BLaER1 treated with 17β-estradiol and CSF1 and Interleukin-3, amounts not matched to agents 10 nM and 100 nM (cell line): Measurements from ENCODE around the gene PROCA1.

Experiments used
- H3K27ac ChIP-seq, 11 experiments: shearing (Covaris generic); formaldehyde crosslinking; 2 replicates each; pipeline ENCODE4 v1.8.1; 2022
- H3K27me3 ChIP-seq, 11 experiments: shearing (Covaris generic); formaldehyde crosslinking; 2 replicates each; pipeline ENCODE4 v1.8.1; 2022
- H3K36me3 ChIP-seq, 11 experiments: shearing (Covaris generic); formaldehyde crosslinking; 2 replicates each; pipeline ENCODE4 v1.8.1; 2022
- H3K4me1 ChIP-seq, 10 experiments: shearing (Covaris generic); formaldehyde crosslinking; 2 replicates each; pipeline ENCODE4 v1.8.1; 2022
- H3K4me2 ChIP-seq, 11 experiments: shearing (Covaris generic); formaldehyde crosslinking; 2 replicates each; pipeline ENCODE4 v1.8.1; 2022
- H3K4me3 ChIP-seq, 10 experiments: shearing (Covaris generic); formaldehyde crosslinking; 2 replicates each; pipeline ENCODE4 v1.8.1; 2022
- H3K9ac ChIP-seq, 11 experiments: shearing (Covaris generic); formaldehyde crosslinking; 2 replicates each; pipeline ENCODE4 v1.8.1; 2022
- H3K9me3 ChIP-seq, 11 experiments: shearing (Covaris generic); formaldehyde crosslinking; replicated peaks in 1 of 11; 2 replicates each; pipeline ENCODE4 v1.8.1; 2022
- H4K20me1 ChIP-seq, 11 experiments: shearing (Covaris generic); formaldehyde crosslinking; 2 replicates each; pipeline ENCODE4 v1.8.1; 2022
- Cebpa-rat ChIP-seq, 11 experiments: shearing (Covaris generic); IDR thresholded peaks; 2 replicates each; pipeline ENCODE4 v1.8.1; 2022

The PROCA1 gene

GRCh38 chr17:28712032-28712704 lies 480 bp upstream of the PROCA1 start:
- H3K36me3 ChIP-seq = peaks cover 20 to 38% (median 33%) of the 10 kb centered on the region in 11 experiments
- H3K9me3 ChIP-seq = no peaks in the 10 kb centered on the region
- H3K4me2 ChIP-seq = peak overlapping the region; percentile 94 to 99 (median 98)
- H4K20me1 ChIP-seq = peaks cover 0 to 40% (median 17%) of the 10 kb centered on the region in 11 experiments; a peak in 13 of 22 replicates
- peak overlapping the region; percentile 63 to 81 (median 70) for H3K4me3 ChIP-seq
- H3K4me1 ChIP-seq = peaks cover 45 to 63% (median 51%) of the 10 kb centered on the region in 10 experiments
- H3K27me3 ChIP-seq = no peaks in the 10 kb centered on the region
- peak overlapping the region; percentile 45 to 98 (median 94); a peak in 21 of 22 replicates for H3K27ac ChIP-seq
- H3K9ac ChIP-seq = peak overlapping the region; percentile 86 to 96 (median 91)
- no peak for TF ChIP-seq Cebpa-rat (IDR thresholded peaks at IDR 0.05)

- TF ChIP-seq Cebpa-rat (IDR thresholded peaks at IDR 0.05) = no peak
- peaks cover 0 to 30% (median 16%) of the 10 kb centered on the region in 11 experiments; a peak in 13 of 22 replicates for H4K20me1 ChIP-seq
- H3K27me3 ChIP-seq = no peaks in the 10 kb centered on the region
- no peaks in the 10 kb centered on the region for H3K9me3 ChIP-seq
- H3K27ac ChIP-seq = peak overlapping the region; percentile 76 to 98 (median 94)
- H3K4me2 ChIP-seq = peak overlapping the region; percentile 94 to 99 (median 98)
- H3K9ac ChIP-seq = peak overlapping the region; percentile 86 to 96 (median 91)
- H3K36me3 ChIP-seq = peaks cover 20 to 39% (median 32%) of the 10 kb centered on the region in 11 experiments
- H3K4me3 ChIP-seq = peak overlapping the region; percentile 63 to 81 (median 70)
- H3K4me1 ChIP-seq = peaks cover 37 to 57% (median 42%) of the 10 kb centered on the region in 10 experiments
Measured at GRCh38 chr17:28710861-28711722, 596 bp downstream of the PROCA1 start.

- Histone ChIP-seq H3K9ac (no peak overlapping the region), H3K4me2 (no peak overlapping the region)
Measured at GRCh38 chr17:28707339-28707720, 4.4 kb downstream of the PROCA1 start.

GRCh38 chr17:28706471-28707338 lies 5.0 kb downstream of the PROCA1 start:
- TF ChIP-seq Cebpa-rat (IDR thresholded peaks at IDR 0.05) = no peak
- Histone ChIP-seq H4K20me1 (peaks cover 0 to 49% (median 16%) of the 10 kb centered on the region in 11 experiments; a peak in 14 of 22 replicates), H3K4me1 (peaks cover 15 to 31% (median 21%) of the 10 kb centered on the region in 10 experiments), H3K4me3 (no peak overlapping the region), H3K27me3 (no peaks in the 10 kb centered on the region), H3K27ac (no peak overlapping the region), H3K9ac (no peak overlapping the region), H3K36me3 (peaks cover 31 to 48% (median 41%) of the 10 kb centered on the region in 11 experiments), H3K4me2 (no peak overlapping the region), H3K9me3 (no peaks in the 10 kb centered on the region)

More at GRCh38 chr17:28707339-28707720, 4.4 kb downstream of the PROCA1 start:
- Histone ChIP-seq H4K20me1 (peaks cover 0 to 43% (median 13%) of the 10 kb centered on the region in 11 experiments; a peak in 14 of 22 replicates), H3K27me3 (no peaks in the 10 kb centered on the region), H3K27ac (no peak overlapping the region), H3K4me1 (peaks cover 21 to 37% (median 27%) of the 10 kb centered on the region in 10 experiments), H3K36me3 (peaks cover 24 to 41% (median 34%) of the 10 kb centered on the region in 11 experiments), H3K9me3 (no peaks in the 10 kb centered on the region), H3K4me3 (no peak overlapping the region)
- no peak for TF ChIP-seq Cebpa-rat (IDR thresholded peaks at IDR 0.05)

GRCh38 chr17:28705728-28706334 lies 5.9 kb downstream of the PROCA1 start:
- Histone ChIP-seq H3K9ac (peak overlapping the region in 4 of 11 experiments; percentile 29 to 52 (median 38); a peak in 5 of 22 replicates), H3K4me1 (peaks cover 12 to 28% (median 18%) of the 10 kb centered on the region in 10 experiments), H3K27me3 (no peaks in the 10 kb centered on the region), H3K36me3 (peaks cover 39 to 56% (median 49%) of the 10 kb centered on the region in 11 experiments), H3K4me2 (0 out of 22 replicates have a peak overlapping the region, but pooled peaks of 1 of the 11 experiments have one; percentile 12), H4K20me1 (peaks cover 0 to 58% (median 16%) of the 10 kb centered on the region in 11 experiments; a peak in 14 of 22 replicates), H3K9me3 (no peaks in the 10 kb centered on the region), H3K27ac (peak overlapping the region in 2 of 11 experiments; percentile 20 to 42; a peak in 3 of 22 replicates), H3K4me3 (no peak overlapping the region)
- no peak for TF ChIP-seq Cebpa-rat (IDR thresholded peaks at IDR 0.05)

- Histone ChIP-seq H4K20me1 (peaks cover 0 to 64% (median 16%) of the 10 kb centered on the region in 11 experiments; a peak in 14 of 22 replicates), H3K27ac (peak overlapping the region in 2 of 11 experiments; percentile 20 to 42; a peak in 3 of 22 replicates), H3K9me3 (no peaks in the 10 kb centered on the region), H3K4me2 (0 out of 22 replicates have a peak overlapping the region, but pooled peaks of 1 of the 11 experiments have one; percentile 12), H3K27me3 (no peaks in the 10 kb centered on the region), H3K9ac (peak overlapping the region in 5 of 11 experiments; percentile 8 to 52 (median 38); a peak in 5 of 22 replicates), H3K4me3 (no peak overlapping the region), H3K4me1 (peaks cover 7 to 24% (median 13%) of the 10 kb centered on the region in 10 experiments), H3K36me3 (peaks cover 46 to 63% (median 56%) of the 10 kb centered on the region in 11 experiments)
- no peak for TF ChIP-seq Cebpa-rat (IDR thresholded peaks at IDR 0.05)
Measured at GRCh38 chr17:28705074-28705659, 6.5 kb downstream of the PROCA1 start.

DNA sequence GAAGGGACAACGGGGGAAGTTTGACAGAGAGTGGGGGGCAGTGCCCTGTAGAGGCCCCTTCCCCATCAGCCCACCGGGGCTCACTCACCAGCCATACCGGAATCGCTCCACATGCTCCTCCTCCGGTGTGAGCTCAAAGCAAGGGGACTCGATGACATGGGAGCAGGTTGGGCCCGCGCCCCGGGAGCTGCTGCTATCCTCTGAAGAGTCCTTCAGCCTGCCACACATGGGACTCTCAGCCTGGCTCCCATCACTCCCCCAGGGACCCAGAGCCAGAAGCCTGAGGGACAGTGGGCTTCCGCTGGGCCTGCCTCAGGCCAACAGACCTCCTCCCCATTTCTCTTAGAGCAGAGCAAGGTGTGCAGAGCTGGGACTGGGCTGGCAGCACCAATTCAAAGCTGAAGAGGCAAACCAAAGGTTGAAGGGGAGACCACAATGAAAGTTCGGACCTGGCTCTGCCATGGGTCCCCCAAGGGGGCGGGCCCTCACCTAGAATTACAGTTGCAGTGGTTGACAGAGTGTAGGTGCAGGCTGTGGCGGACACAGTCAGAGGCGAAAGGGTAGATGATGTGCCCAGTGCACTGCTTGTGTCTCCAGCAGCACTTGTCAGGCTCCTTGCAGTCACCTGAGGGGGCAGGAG lies 7.3 kb downstream of the PROCA1 start:
- Histone ChIP-seq H3K27ac (no peak overlapping the region), H4K20me1 (peaks cover 0 to 72% (median 16%) of the 10 kb centered on the region in 11 experiments; a peak in 14 of 22 replicates), H3K4me3 (no peak overlapping the region), H3K27me3 (no peaks in the 10 kb centered on the region), H3K4me1 (peaks cover 0 to 16% (median 6%) of the 10 kb centered on the region in 10 experiments; a peak in 9 of 20 replicates), H3K9ac (peak overlapping the region in 2 of 11 experiments; percentile 29 to 52; a peak in 2 of 22 replicates), H3K4me2 (no peak overlapping the region), H3K9me3 (no peaks in the 10 kb centered on the region), H3K36me3 (peaks cover 54 to 71% (median 64%) of the 10 kb centered on the region in 11 experiments)
- no peak for TF ChIP-seq Cebpa-rat (IDR thresholded peaks at IDR 0.05)
